GM12872 (cell line): ENCODE data around the gene ZNF697.

Source experiments
- TF ChIP-seq, protein P1 (sequence below): IDR thresholded peaks from 3 replicates; pipeline ENCODE4 v1.5.1; 2011; ENCODE audit warnings: low read depth, mild to moderate bottlenecking, low read length, moderate library complexity; ENCODE audit not compliant: insufficient read depth

Gene ZNF697

DNA sequence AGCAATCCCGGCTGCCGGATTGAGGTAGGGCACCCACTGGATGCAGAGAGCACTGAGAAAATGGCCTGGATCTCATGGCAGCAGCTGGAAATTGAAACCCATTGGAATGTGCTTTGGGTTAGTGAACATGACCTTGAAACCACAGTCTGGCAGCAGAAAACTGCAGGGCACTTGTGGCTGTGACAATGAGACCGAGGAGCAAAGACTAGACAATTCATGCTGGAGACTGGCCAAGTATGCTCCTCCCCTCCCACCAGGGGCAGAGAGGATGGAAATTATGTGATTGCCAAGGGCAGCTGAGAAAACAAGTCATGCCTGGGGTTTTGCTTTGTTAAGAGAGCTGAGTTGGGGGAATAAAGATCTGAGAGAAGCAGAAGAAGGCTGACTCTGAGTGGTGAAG, 60.7 kb downstream of the ZNF697 start:
- TF ChIP-seq, protein P1, sequence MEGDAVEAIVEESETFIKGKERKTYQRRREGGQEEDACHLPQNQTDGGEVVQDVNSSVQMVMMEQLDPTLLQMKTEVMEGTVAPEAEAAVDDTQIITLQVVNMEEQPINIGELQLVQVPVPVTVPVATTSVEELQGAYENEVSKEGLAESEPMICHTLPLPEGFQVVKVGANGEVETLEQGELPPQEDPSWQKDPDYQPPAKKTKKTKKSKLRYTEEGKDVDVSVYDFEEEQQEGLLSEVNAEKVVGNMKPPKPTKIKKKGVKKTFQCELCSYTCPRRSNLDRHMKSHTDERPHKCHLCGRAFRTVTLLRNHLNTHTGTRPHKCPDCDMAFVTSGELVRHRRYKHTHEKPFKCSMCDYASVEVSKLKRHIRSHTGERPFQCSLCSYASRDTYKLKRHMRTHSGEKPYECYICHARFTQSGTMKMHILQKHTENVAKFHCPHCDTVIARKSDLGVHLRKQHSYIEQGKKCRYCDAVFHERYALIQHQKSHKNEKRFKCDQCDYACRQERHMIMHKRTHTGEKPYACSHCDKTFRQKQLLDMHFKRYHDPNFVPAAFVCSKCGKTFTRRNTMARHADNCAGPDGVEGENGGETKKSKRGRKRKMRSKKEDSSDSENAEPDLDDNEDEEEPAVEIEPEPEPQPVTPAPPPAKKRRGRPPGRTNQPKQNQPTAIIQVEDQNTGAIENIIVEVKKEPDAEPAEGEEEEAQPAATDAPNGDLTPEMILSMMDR, result no peak

DNA sequence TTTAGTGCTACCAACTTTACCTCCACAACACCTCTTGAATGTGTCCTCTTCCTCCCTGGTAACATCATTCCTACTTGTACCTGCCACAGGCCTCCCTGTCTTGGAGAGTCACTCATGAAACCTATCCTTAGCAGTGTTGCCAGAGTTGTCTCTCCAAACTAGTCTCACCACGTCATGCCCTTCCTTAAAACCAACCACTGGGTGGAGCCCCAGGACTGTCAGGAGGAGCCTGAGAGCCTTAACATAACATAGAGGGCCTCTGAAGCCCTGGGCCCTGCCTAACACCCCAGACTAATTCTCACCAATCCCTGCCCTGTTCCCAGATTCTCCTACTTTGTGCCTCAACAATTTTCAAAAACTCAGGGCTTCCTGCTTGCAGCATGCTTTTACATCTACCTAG, 65.3 kb downstream of the ZNF697 start:
- TF ChIP-seq, protein P1, result peak; percentile 63

DNA sequence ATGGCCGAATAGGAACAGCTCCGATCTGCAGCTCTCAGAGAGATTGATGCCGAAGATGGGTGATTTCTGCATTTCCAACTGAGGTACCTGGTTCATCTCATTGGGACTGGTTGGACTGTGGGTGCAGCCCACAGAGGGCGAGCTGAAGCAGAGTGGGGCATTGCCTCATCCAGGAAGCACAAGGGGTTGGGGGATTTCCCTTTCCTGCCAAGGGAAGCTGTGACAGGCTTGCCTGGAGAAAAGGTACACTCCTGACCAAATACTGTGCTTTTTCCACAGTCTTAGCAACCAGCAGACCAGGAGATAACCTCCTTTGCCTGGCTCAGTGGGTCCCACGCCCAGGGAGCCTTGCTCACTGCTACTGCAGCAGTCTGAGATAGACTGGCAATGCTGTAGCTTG, 74.2 kb downstream of the ZNF697 start:
- TF ChIP-seq, protein P1, result no peak

DNA sequence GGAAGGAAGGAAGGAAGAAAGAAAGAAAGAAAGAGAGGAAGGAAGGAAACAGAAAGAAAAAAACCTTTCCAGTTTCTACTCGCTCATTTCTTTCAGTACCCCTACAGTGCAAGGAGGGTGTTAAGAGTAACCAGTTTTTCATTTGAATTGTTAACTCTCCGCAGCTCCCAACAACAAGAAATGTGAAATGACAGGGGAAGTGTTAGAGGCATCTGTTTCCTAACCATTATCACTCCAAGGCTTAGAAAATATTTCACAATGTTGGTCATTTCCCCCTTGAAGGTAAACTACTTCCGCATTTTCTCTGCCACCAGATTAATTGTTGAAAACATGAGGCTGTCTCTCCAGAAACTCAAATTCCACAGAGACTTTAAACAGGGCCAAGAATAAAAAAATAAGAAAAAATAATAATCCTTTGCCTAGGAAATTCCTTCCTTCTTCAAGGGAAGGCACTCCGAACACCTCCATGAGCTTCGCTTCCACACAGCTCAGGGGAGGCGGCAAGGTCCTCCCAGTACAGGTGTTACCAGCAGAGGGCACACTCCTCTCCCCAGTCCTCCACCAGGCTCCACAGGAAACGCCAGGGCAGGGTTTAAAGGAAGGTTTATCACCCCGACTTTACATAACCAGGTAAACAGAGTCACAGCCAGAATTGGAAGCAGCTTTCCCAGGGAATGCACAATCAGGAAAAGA, 78.0 kb downstream of the ZNF697 start:
- TF ChIP-seq, protein P1, result peak; percentile 17; the same call in 1 of the 3 replicates
